HL-60 (cell line): ENCODE measurements around the gene ARAF.

Experiments used
- GABPA ChIP-seq: IDR thresholded peaks from 2 replicates; pipeline ENCODE4 v1.6.1; 2012; ENCODE audit warnings: low read depth
- POLR2AphosphoS5 ChIP-seq: IDR thresholded peaks from 2 replicates; pipeline ENCODE4 v1.6.1; 2012; ENCODE audit warnings: low read depth
- SPI1 ChIP-seq: IDR thresholded peaks from 2 replicates; pipeline ENCODE4 v1.6.1; 2012; ENCODE audit warnings: low read depth, mild to moderate bottlenecking, borderline replicate concordance
- TF ChIP-seq, protein P1 (sequence below): IDR thresholded peaks from one replicate; pipeline ENCODE4 v1.5.1; 2011; ENCODE audit warnings: low read length, control low read depth, inconsistent platforms; ENCODE audit not compliant: insufficient read depth
- TF ChIP-seq, protein P2 (sequence below): IDR thresholded peaks from 2 replicates; pipeline ENCODE4 v1.6.1; 2012; ENCODE audit warnings: low read depth; ENCODE audit not compliant: insufficient replicate concordance

DNA sequence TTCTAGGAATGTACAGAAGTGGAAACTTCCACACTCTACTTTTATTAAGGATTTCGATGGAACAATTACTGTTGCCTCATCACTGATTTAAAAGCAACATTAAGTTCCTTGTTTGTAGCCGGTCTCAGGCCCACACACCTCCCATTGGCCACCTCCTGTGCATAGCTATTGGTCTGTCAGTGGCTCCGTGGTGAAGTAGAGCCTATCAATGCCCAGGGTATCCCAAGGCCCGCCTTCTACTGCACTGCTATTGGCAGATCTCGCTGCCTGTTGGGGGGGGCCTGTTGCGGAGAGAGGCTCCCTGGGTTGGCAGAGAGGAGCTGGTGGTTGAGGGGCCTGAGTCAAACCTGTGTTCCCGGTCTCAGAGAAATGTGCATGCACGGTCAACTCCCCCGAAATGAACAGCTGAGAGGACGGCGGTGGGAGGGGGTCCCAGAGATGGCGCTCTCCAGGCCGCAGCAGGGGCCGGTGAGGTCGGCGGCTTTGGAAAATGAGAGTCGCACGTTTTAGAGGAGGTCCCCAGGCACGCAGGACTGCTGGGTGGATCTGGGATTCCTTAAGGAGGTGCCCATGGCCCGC, 4.9 kb upstream of the ARAF start:
- TF ChIP-seq, protein P1, sequence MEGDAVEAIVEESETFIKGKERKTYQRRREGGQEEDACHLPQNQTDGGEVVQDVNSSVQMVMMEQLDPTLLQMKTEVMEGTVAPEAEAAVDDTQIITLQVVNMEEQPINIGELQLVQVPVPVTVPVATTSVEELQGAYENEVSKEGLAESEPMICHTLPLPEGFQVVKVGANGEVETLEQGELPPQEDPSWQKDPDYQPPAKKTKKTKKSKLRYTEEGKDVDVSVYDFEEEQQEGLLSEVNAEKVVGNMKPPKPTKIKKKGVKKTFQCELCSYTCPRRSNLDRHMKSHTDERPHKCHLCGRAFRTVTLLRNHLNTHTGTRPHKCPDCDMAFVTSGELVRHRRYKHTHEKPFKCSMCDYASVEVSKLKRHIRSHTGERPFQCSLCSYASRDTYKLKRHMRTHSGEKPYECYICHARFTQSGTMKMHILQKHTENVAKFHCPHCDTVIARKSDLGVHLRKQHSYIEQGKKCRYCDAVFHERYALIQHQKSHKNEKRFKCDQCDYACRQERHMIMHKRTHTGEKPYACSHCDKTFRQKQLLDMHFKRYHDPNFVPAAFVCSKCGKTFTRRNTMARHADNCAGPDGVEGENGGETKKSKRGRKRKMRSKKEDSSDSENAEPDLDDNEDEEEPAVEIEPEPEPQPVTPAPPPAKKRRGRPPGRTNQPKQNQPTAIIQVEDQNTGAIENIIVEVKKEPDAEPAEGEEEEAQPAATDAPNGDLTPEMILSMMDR: no peak
- TF ChIP-seq GABPA (no peak), POLR2AphosphoS5 (peak; percentile 69), SPI1 (no peak)
- TF ChIP-seq, protein P2, sequence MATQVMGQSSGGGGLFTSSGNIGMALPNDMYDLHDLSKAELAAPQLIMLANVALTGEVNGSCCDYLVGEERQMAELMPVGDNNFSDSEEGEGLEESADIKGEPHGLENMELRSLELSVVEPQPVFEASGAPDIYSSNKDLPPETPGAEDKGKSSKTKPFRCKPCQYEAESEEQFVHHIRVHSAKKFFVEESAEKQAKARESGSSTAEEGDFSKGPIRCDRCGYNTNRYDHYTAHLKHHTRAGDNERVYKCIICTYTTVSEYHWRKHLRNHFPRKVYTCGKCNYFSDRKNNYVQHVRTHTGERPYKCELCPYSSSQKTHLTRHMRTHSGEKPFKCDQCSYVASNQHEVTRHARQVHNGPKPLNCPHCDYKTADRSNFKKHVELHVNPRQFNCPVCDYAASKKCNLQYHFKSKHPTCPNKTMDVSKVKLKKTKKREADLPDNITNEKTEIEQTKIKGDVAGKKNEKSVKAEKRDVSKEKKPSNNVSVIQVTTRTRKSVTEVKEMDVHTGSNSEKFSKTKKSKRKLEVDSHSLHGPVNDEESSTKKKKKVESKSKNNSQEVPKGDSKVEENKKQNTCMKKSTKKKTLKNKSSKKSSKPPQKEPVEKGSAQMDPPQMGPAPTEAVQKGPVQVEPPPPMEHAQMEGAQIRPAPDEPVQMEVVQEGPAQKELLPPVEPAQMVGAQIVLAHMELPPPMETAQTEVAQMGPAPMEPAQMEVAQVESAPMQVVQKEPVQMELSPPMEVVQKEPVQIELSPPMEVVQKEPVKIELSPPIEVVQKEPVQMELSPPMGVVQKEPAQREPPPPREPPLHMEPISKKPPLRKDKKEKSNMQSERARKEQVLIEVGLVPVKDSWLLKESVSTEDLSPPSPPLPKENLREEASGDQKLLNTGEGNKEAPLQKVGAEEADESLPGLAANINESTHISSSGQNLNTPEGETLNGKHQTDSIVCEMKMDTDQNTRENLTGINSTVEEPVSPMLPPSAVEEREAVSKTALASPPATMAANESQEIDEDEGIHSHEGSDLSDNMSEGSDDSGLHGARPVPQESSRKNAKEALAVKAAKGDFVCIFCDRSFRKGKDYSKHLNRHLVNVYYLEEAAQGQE: no peak
